Ectodermal cell (in vitro differentiated cells): ENCODE data around the gene RAB8B.
A peak's percentile ranks its signal among the peaks of the same experiment; 100 is the strongest.
"Not testable (repeated sequence)": the region's sequence is repeated elsewhere in the genome, so short reads cannot be mapped to it uniquely, and the experiment has no call there.

Source experiments
- H3K27ac ChIP-seq: 2 replicates; pipeline ENCODE4 v1.7.0; 2013; ENCODE audit warnings: mild to moderate bottlenecking, low read depth, low read length; ENCODE audit not compliant: insufficient read depth, poor library complexity, severe bottlenecking
- H3K27me3 ChIP-seq: 2 replicates; pipeline ENCODE4 v1.7.0; 2013; ENCODE audit warnings: mild to moderate bottlenecking, low read length; ENCODE audit not compliant: insufficient read depth, control insufficient read depth, poor library complexity, severe bottlenecking
- H3K36me3 ChIP-seq: one replicate; pipeline ENCODE4 v1.7.0; 2013; ENCODE audit warnings: low read length; ENCODE audit not compliant: control insufficient read depth, insufficient read depth
- H3K4me1 ChIP-seq: one replicate; pipeline ENCODE4 v1.7.0; 2013; ENCODE audit warnings: low read length; ENCODE audit not compliant: control insufficient read depth, insufficient read depth
- H3K4me3 ChIP-seq: 2 replicates; pipeline ENCODE4 v1.7.0; 2013; ENCODE audit warnings: low read depth, low read length, control low read depth; ENCODE audit not compliant: insufficient read depth
- H3K9me3 ChIP-seq: 2 replicates; pipeline ENCODE4 v1.7.0; 2013; ENCODE audit warnings: mild to moderate bottlenecking, low read length, moderate library complexity; ENCODE audit not compliant: control insufficient read depth
- WGBS, 2 experiments: methylation state at CpG; one replicate each; pipeline ENCODE4 v1.1.7; 2013; ENCODE audit warnings: missing lambda C conversion rate in 2 of 2; 5-methylcytosine and 5-hydroxymethylcytosine counted together

The RAB8B gene

GRCh38 chr15:63233667-63234423 is 44.4 kb downstream of the RAB8B start:
- H3K27ac ChIP-seq, result no peak overlapping the region
- H3K36me3 ChIP-seq, result no peaks in the 10 kb centered on the region
- peaks cover 3% of the 10 kb centered on the region for H3K4me1 ChIP-seq
- 82 to 86% methylated on average over 4 of the region's 5 CpGs for WGBS, 2 experiments
- H3K4me3 ChIP-seq, result no peak overlapping the region
- H3K9me3 ChIP-seq, result no peaks in the 10 kb centered on the region
- no peaks in the 10 kb centered on the region for H3K27me3 ChIP-seq

GRCh38 chr15:63234451-63234870 is 45.1 kb downstream of the RAB8B start:
- WGBS, 2 experiments, result 93 to 94% methylated on average over 5 of the region's 5 CpGs

GRCh38 chr15:63236272-63236671 is 46.9 kb downstream of the RAB8B start:
- peaks cover 3% of the 10 kb centered on the region for H3K4me1 ChIP-seq
- H3K9me3 ChIP-seq, result no peaks in the 10 kb centered on the region
- no peak overlapping the region for H3K27ac ChIP-seq
- no peak overlapping the region for H3K4me3 ChIP-seq
- H3K27me3 ChIP-seq, result no peaks in the 10 kb centered on the region
- H3K36me3 ChIP-seq, result no peaks in the 10 kb centered on the region

More at GRCh38 chr15:63234451-63234870, 45.1 kb downstream of the RAB8B start:
- Histone ChIP-seq H3K27me3 (no peaks in the 10 kb centered on the region), H3K36me3 (no peaks in the 10 kb centered on the region), H3K9me3 (no peaks in the 10 kb centered on the region), H3K27ac (no peak overlapping the region), H3K4me1 (peaks cover 3% of the 10 kb centered on the region), H3K4me3 (no peak overlapping the region)

GRCh38 chr15:63237086-63237485 is 47.7 kb downstream of the RAB8B start:
- not testable (repeated sequence) for H3K9me3 ChIP-seq, H3K36me3 ChIP-seq, H3K27me3 ChIP-seq, H3K4me1 ChIP-seq, H3K27ac ChIP-seq, H3K4me3 ChIP-seq
- WGBS, 2 experiments, result 90% methylated on average over 1 of the region's 1 CpG

- H3K27me3 ChIP-seq, result no peaks in the 10 kb centered on the region
- H3K4me1 ChIP-seq, result peaks cover 3% of the 10 kb centered on the region
- no peak overlapping the region for H3K27ac ChIP-seq
- no peak overlapping the region for H3K4me3 ChIP-seq
- no peaks in the 10 kb centered on the region for H3K36me3 ChIP-seq
- H3K9me3 ChIP-seq, result no peaks in the 10 kb centered on the region
These were observed 48.8 kb downstream of the RAB8B start for GRCh38 chr15:63238171-63238570.

GRCh38 chr15:63238796-63239195 is 49.4 kb downstream of the RAB8B start:
- H3K4me3 ChIP-seq, result no peak overlapping the region
- H3K4me1 ChIP-seq, result peaks cover 3% of the 10 kb centered on the region
- H3K27me3 ChIP-seq, result no peaks in the 10 kb centered on the region
- H3K27ac ChIP-seq, result no peak overlapping the region
- no peaks in the 10 kb centered on the region for H3K36me3 ChIP-seq
- 98 to 100% methylated on average over 1 of the region's 1 CpG for WGBS, 2 experiments
- H3K9me3 ChIP-seq, result no peaks in the 10 kb centered on the region

GRCh38 chr15:63240109-63240508 is 50.7 kb downstream of the RAB8B start:
- H3K4me1 ChIP-seq, result no peaks in the 10 kb centered on the region
- no peaks in the 10 kb centered on the region for H3K27me3 ChIP-seq
- no peaks in the 10 kb centered on the region for H3K9me3 ChIP-seq
- H3K36me3 ChIP-seq, result no peaks in the 10 kb centered on the region
- no peak overlapping the region for H3K4me3 ChIP-seq
- no peak overlapping the region for H3K27ac ChIP-seq
- 93 to 98% methylated on average over 1 to 3 of the region's 3 CpGs for WGBS, 2 experiments

- Histone ChIP-seq H3K4me1 (no peaks in the 10 kb centered on the region), H3K4me3 (no peak overlapping the region), H3K36me3 (peaks cover 5% of the 10 kb centered on the region), H3K27ac (no peak overlapping the region), H3K27me3 (no peaks in the 10 kb centered on the region), H3K9me3 (no peaks in the 10 kb centered on the region)
- WGBS, 2 experiments, result 90 to 95% methylated on average over 1 of the region's 1 CpG
These were observed 51.9 kb downstream of the RAB8B start for GRCh38 chr15:63241316-63241715.

GRCh38 chr15:63243101-63243500 is 53.7 kb downstream of the RAB8B start:
- Histone ChIP-seq H3K9me3 (no peaks in the 10 kb centered on the region), H3K36me3 (peaks cover 10% of the 10 kb centered on the region), H3K4me1 (no peaks in the 10 kb centered on the region), H3K27ac (no peak overlapping the region), H3K4me3 (no peak overlapping the region), H3K27me3 (no peaks in the 10 kb centered on the region)
- WGBS, 2 experiments, result 82 to 94% methylated on average over 1 of the region's 1 CpG

GRCh38 chr15:63243776-63244175 is 54.4 kb downstream of the RAB8B start:
- Histone ChIP-seq H3K4me1 (no peaks in the 10 kb centered on the region), H3K4me3 (no peak overlapping the region), H3K27ac (peak overlapping the region; percentile 11), H3K36me3 (peaks cover 10% of the 10 kb centered on the region), H3K9me3 (no peaks in the 10 kb centered on the region), H3K27me3 (no peaks in the 10 kb centered on the region)
- 90 to 92% methylated on average over 1 of the region's 1 CpG for WGBS, 2 experiments
